Gastrocnemius medialis (tissue), 4 donors: ENCODE measurements around the gene ATAT1.

Experiments used
- POLR2A ChIP-seq, 2 donors: fragments of 450-650 bp; IDR thresholded peaks; one replicate each; pipeline ENCODE4 v1.6.1; 2017; ENCODE audit warnings: antibody characterized with exemption in 2 of 2, mild to moderate bottlenecking in 2 of 2, moderate library complexity in 2 of 2
- TF ChIP-seq, protein P1 (sequence below), 5 experiments: fragments of 450-650 bp in 3 of 5; fragments of 200-600 bp in 2 of 5; sonication (generic) in 2 of 5; IDR thresholded peaks in 4 of 5; conservative IDR thresholded peaks in 1 of 5; 1 replicate in 4 of 5; 2 replicates in 1 of 5; pipeline ENCODE4 v1.5.1; 2016 to 2019; ENCODE audit warnings: antibody characterized with exemption in 5 of 5, mild to moderate bottlenecking in 3 of 5, moderate library complexity in 3 of 5

DNA sequence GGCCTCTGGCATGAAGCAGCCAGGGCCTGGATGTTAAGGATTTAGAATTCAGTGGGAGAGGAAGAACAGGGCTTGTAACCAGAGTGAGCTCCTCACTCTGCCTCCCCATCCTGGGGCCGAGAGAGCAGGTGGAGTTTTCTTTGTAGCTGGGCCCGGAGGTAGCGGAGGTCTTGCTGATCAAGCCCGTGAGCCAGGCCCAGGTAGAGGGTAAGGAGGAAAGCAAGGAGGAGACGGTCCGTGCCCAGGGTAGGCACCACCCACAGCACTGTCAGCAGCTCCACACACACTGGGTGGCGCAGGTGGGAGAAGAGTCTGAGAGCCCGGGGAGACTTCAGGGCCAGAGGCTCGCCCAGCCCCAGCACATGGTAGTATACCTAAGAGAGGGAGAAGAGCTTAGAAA lies 61.9 kb downstream of the ATAT1 start:
- no peak for TF ChIP-seq POLR2A (IDR thresholded peaks at IDR 0.05)
- TF ChIP-seq, protein P1, sequence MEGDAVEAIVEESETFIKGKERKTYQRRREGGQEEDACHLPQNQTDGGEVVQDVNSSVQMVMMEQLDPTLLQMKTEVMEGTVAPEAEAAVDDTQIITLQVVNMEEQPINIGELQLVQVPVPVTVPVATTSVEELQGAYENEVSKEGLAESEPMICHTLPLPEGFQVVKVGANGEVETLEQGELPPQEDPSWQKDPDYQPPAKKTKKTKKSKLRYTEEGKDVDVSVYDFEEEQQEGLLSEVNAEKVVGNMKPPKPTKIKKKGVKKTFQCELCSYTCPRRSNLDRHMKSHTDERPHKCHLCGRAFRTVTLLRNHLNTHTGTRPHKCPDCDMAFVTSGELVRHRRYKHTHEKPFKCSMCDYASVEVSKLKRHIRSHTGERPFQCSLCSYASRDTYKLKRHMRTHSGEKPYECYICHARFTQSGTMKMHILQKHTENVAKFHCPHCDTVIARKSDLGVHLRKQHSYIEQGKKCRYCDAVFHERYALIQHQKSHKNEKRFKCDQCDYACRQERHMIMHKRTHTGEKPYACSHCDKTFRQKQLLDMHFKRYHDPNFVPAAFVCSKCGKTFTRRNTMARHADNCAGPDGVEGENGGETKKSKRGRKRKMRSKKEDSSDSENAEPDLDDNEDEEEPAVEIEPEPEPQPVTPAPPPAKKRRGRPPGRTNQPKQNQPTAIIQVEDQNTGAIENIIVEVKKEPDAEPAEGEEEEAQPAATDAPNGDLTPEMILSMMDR (IDR thresholded peaks at IDR 0.05 in 4 of 5, conservative IDR thresholded peaks at IDR 0.05 in 1 of 5) = no peak
